ENCODE measurements around the gene ZNF74.
"Not testable (repeated sequence)": the region's sequence is repeated elsewhere in the genome, so short reads cannot be mapped to it uniquely, and the experiment has no call there.

Gene ZNF74

DNA sequence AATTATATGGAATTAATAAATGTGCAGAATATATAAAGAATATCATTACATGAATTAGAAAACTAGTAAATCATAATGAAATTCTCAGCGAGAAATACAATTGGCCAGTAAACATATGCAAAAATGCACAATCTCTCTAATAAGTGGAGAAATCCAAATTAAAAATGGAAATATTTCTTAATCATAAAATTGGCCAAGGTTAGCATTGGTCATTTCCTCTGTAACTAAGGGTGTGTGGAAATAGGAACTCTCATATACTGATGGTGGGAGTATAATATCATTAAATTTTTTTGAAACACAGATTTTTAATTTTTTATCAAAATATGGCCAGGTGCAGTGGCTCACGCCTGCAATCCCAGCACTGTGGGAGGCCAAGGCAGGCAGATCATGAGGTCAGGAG, 7.6 kb upstream of the ZNF74 start:
- Histone ChIP-seq H3K27me3 (no peaks in the 10 kb centered on the region), H3K4me1 (ENCODE audit: control insufficient read depth in 1 of 2, insufficient read depth in 1 of 2, low read depth in 1 of 2, low read length in 1 of 2) (peaks cover 6% of the 10 kb centered on the region in 2 experiments), H3K36me3 (no peaks in the 10 kb centered on the region), H3K27ac (no peak overlapping the region), H3K9me3 (no peaks in the 10 kb centered on the region), H3K4me3 (ENCODE audit: low read depth in 1 of 2, low read length in 1 of 2) (no peak overlapping the region)
- TF ChIP-seq CTCF (IDR thresholded peaks at IDR 0.05), result no peak

- Histone ChIP-seq H3K4me1 (ENCODE audit: control insufficient read depth in 1 of 2, insufficient read depth in 1 of 2, low read depth in 1 of 2, low read length in 1 of 2) (peaks cover 6% of the 10 kb centered on the region in 2 experiments), H3K9me3 (no peaks in the 10 kb centered on the region), H3K36me3 (no peaks in the 10 kb centered on the region), H3K27ac (no peak overlapping the region), H3K27me3 (no peaks in the 10 kb centered on the region), H3K4me3 (ENCODE audit: low read depth in 1 of 2, low read length in 1 of 2) (no peak overlapping the region)
- no peak for TF ChIP-seq CTCF (IDR thresholded peaks at IDR 0.05)
Observed at GRCh38 chr22:20386972-20387371, 7.0 kb upstream of the ZNF74 start.

DNA sequence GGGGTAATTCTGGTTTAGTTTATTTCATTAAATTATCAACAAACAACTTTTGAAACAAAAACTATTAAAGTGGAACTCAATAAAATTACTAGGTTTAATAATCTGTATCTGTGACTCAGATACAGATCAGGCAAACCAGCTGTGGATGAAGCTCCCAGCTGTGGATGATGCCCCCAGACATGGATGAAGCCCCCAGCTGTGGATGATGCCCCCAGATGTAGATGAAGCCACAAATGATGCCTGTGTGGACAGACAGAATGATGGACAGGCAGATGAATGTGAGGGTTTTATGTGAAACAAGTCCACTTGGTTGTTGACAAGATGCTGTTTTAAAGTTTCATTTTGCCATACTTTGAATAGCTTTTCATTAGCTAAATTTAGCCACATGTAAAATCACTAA, 5.8 kb upstream of the ZNF74 start:
- H3K27ac ChIP-seq, result no peak overlapping the region
- no peaks in the 10 kb centered on the region for H3K9me3 ChIP-seq
- H3K4me1 ChIP-seq (ENCODE audit: control insufficient read depth in 1 of 2, insufficient read depth in 1 of 2, low read depth in 1 of 2, low read length in 1 of 2), result peaks cover 9 to 10% of the 10 kb centered on the region in 2 experiments
- no peak overlapping the region for H3K4me3 ChIP-seq (ENCODE audit: low read depth in 1 of 2, low read length in 1 of 2)
- no peak for TF ChIP-seq CTCF (IDR thresholded peaks at IDR 0.05)
- no peaks in the 10 kb centered on the region for H3K27me3 ChIP-seq
- H3K36me3 ChIP-seq, result no peaks in the 10 kb centered on the region

GRCh38 chr22:20389288-20389687, 4.7 kb upstream of the ZNF74 start:
- H3K9me3 ChIP-seq, result no peaks in the 10 kb centered on the region
- H3K27me3 ChIP-seq, result no peaks in the 10 kb centered on the region
- H3K4me1 ChIP-seq (ENCODE audit: control insufficient read depth in 1 of 2, insufficient read depth in 1 of 2, low read depth in 1 of 2, low read length in 1 of 2), result peaks cover 16 to 17% of the 10 kb centered on the region in 2 experiments
- no peak overlapping the region for H3K27ac ChIP-seq
- no peaks in the 10 kb centered on the region for H3K36me3 ChIP-seq
- TF ChIP-seq CTCF (IDR thresholded peaks at IDR 0.05), result no peak
- H3K4me3 ChIP-seq (ENCODE audit: low read depth in 1 of 2, low read length in 1 of 2), result no peak overlapping the region

DNA sequence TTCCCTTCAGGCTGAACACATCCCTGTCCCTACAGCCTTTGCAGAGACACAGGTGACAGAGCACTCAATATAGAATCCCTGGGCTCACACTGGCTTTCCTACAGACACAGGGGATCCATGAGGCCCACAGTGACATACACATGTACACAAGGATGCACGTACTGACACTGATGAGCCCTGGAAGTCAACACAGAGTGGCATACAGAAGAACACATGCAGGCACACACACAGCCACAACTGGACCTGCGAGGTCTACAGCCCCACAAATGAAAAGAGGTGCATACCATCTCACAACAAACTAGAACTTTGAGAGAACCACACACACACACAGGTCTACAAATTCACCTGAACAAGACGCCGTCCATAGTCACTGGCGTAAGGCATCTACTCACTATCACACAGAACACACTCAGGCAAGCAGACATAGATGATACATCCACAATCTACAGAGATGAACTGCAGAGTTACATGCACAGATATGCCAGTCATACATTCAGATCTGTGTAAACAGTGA, 3.5 kb upstream of the ZNF74 start:
- H3K36me3 ChIP-seq, result no peaks in the 10 kb centered on the region
- H3K27me3 ChIP-seq, result no peaks in the 10 kb centered on the region
- no peak overlapping the region for H3K27ac ChIP-seq
- H3K9me3 ChIP-seq, result no peaks in the 10 kb centered on the region
- no peak overlapping the region for H3K4me3 ChIP-seq (ENCODE audit: low read depth in 1 of 2, low read length in 1 of 2)
- TF ChIP-seq CTCF (IDR thresholded peaks at IDR 0.05), result no peak
- peaks cover 19 to 21% of the 10 kb centered on the region in 2 experiments for H3K4me1 ChIP-seq (ENCODE audit: control insufficient read depth in 1 of 2, insufficient read depth in 1 of 2, low read depth in 1 of 2, low read length in 1 of 2)

DNA sequence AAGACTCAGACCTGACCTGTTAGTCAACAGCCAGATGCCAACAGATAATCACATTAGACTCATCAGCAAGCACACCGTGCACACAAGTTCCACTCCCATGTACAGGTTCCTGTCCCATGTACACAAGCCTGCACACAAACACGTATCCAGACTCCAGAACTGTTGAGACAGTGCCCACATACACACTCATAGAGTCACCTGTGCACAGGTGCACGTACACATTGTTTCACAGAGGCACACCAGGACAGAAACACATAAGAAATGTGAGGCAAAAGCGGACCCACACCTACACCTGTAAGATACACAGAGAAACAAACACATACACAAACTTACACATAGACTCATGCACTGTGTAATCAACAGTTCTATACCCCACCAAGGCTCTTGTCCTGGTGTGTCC, 2.7 kb upstream of the ZNF74 start:
- H3K9me3 ChIP-seq, result no peaks in the 10 kb centered on the region
- H3K27ac ChIP-seq, result no peak overlapping the region
- peaks cover 18% of the 10 kb centered on the region in 2 experiments for H3K4me1 ChIP-seq (ENCODE audit: control insufficient read depth in 1 of 2, insufficient read depth in 1 of 2, low read depth in 1 of 2, low read length in 1 of 2)
- TF ChIP-seq CTCF (IDR thresholded peaks at IDR 0.05), result no peak
- H3K4me3 ChIP-seq (ENCODE audit: low read depth in 1 of 2, low read length in 1 of 2), result no peak overlapping the region
- no peaks in the 10 kb centered on the region for H3K27me3 ChIP-seq
- no peaks in the 10 kb centered on the region for H3K36me3 ChIP-seq

DNA sequence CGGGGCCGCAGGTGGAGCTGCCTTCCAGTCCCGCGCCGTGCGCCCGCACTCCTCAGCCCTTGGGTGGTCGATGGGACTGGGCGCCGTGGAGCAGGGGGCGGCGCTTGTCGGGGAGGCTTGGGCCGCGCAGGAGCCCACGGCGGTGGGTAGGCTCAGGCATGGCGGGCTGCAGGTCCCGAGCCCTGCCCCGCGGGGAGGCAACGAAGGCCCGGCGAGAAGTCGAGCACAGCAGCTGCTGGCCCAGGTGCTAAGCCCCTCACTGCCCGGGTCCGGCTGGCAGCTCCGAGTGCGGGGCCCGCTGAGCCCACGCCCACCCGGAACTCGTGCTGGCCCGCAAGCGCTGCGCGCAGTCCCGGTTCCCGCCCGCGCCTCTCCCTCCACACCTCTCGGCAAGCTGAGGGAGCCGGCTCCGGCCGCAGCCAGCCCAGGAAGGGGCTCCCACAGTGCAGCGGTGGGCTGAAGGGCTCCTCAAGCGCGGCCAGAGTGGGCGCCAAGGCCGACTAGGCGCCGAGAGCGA, 1.5 kb upstream of the ZNF74 start:
- not testable (repeated sequence) for H3K4me3 ChIP-seq (ENCODE audit: low read depth in 1 of 2, low read length in 1 of 2); H3K27ac ChIP-seq; H3K9me3 ChIP-seq; H3K27me3 ChIP-seq; H3K36me3 ChIP-seq
- H3K4me1 ChIP-seq (ENCODE audit: control insufficient read depth in 1 of 2, insufficient read depth in 1 of 2, low read depth in 1 of 2, low read length in 1 of 2), result peaks cover 13 to 15% of the 10 kb centered on the region in 2 experiments
